ENCODE results near the gene MGARP.

The MGARP gene

GRCh38 chr4:139299536-139299935 lies 19.5 kb upstream of the MGARP start:
- POLR2A ChIA-PET: interaction anchor here (1.1 to 3.6 kb wide), 2 partner anchors 67 to 122 kb away, joined by 3 to 50 read pairs; partner anchors contain the start of gene ELF2
- TF ChIP-seq PKNOX1 (IDR thresholded peaks at IDR 0.05) (no peak), BHLHE40 (IDR thresholded peaks at IDR 0.05; ENCODE audit: borderline replicate concordance) (no peak), NFRKB (IDR thresholded peaks at IDR 0.05) (no peak), SP1 (IDR thresholded peaks at IDR 0.05) (no peak), TARDBP (IDR thresholded peaks at IDR 0.05) (no peak), CTBP1 (IDR thresholded peaks at IDR 0.05; ENCODE audit: borderline replicate concordance) (no peak), SUZ12 (IDR thresholded peaks at IDR 0.05) (no peak), ELF4 (IDR thresholded peaks at IDR 0.05) (no peak), LEF1 (IDR thresholded peaks at IDR 0.05; ENCODE audit: borderline replicate concordance) (no peak), ZNF384 (IDR thresholded peaks at IDR 0.05) (no peak), ARNT (IDR thresholded peaks at IDR 0.05) (no peak)
- CTCF ChIA-PET: interaction anchor here (0.6 kb wide), 1 partner anchor 697 kb away, joined by 3 read pairs; no protein-coding TSS in a partner anchor
- no peak for DNase-seq (ENCODE audit: extremely low spot score)

GRCh38 chr4:139297001-139297410 lies 17.0 kb upstream of the MGARP start:
- ChIA-PET POLR2A (interaction anchor here (1.1 to 3.6 kb wide), 3 partner anchors 17 to 120 kb away, joined by 3 to 29 read pairs (median 11); partner anchors contain the start of genes ELF2 and MGARP), CTCF (interaction anchor here (1.0 to 2.8 kb wide), 10 partner anchors 19 to 266 kb away, joined by 3 to 15 read pairs (median 8); partner anchors contain the start of gene ELF2)
- DNase-seq (ENCODE audit: extremely low spot score): no peak
- TF ChIP-seq PKNOX1 (IDR thresholded peaks at IDR 0.05) (peak; percentile 4; the same call in 1 of the 2 replicates), NFRKB (IDR thresholded peaks at IDR 0.05) (no peak)

- TF ChIP-seq LEF1 (IDR thresholded peaks at IDR 0.05; ENCODE audit: borderline replicate concordance) (no peak), PKNOX1 (IDR thresholded peaks at IDR 0.05) (no peak), CTBP1 (IDR thresholded peaks at IDR 0.05; ENCODE audit: borderline replicate concordance) (no peak), FOXK2 (IDR thresholded peaks at IDR 0.05) (no peak), ELF4 (IDR thresholded peaks at IDR 0.05) (no peak), FOXM1 (IDR thresholded peaks at IDR 0.05; ENCODE audit: borderline replicate concordance) (no peak), TARDBP (IDR thresholded peaks at IDR 0.05) (no peak), BHLHE40 (IDR thresholded peaks at IDR 0.05; ENCODE audit: borderline replicate concordance) (no peak), NFRKB (IDR thresholded peaks at IDR 0.05) (no peak), SUZ12 (IDR thresholded peaks at IDR 0.05) (no peak), ARNT (IDR thresholded peaks at IDR 0.05) (no peak), L3MBTL2 (conservative IDR thresholded peaks at IDR 0.05) (no peak), ZNF384 (IDR thresholded peaks at IDR 0.05) (no peak)
- no peak for DNase-seq (ENCODE audit: extremely low spot score)
- POLR2A ChIA-PET: interaction anchor here (0.5 to 3.6 kb wide), 17 partner anchors 9 to 281 kb away, joined by 3 to 29 read pairs (median 3); partner anchors contain the start of genes ELF2, MGARP, NOCT and SETD7
- CTCF ChIA-PET: interaction anchor here (0.6 to 2.8 kb wide), 30 partner anchors 11 to 267 kb away, joined by 3 to 20 read pairs (median 5); partner anchors contain the start of genes ELF2 and MGARP
Observed at GRCh38 chr4:139295942-139296299, 15.9 kb upstream of the MGARP start.

- DNase-seq (ENCODE audit: extremely low spot score): peak; percentile 88
- POLR2A ChIA-PET: interaction anchor here (0.5 to 3.6 kb wide), 17 partner anchors 10 to 280 kb away, joined by 3 to 29 read pairs (median 3); partner anchors contain the start of genes ELF2, MGARP, NOCT and SETD7
Observed at GRCh38 chr4:139295206-139295941, 15.3 kb upstream of the MGARP start.

GRCh38 chr4:139286186-139286698 lies 6.2 kb upstream of the MGARP start:
- TF ChIP-seq NFRKB (IDR thresholded peaks at IDR 0.05) (no peak), L3MBTL2 (conservative IDR thresholded peaks at IDR 0.05) (no peak), LEF1 (IDR thresholded peaks at IDR 0.05; ENCODE audit: borderline replicate concordance) (no peak), SP1 (IDR thresholded peaks at IDR 0.05) (no peak)
- POLR2A ChIA-PET: interaction anchor here (0.6 kb wide), 1 partner anchor 15 kb away, joined by 3 read pairs; the partner anchor contains the start of gene NAA15

More at GRCh38 chr4:139295206-139295941, 15.3 kb upstream of the MGARP start:
- TF ChIP-seq LEF1 (IDR thresholded peaks at IDR 0.05; ENCODE audit: borderline replicate concordance) (no peak), L3MBTL2 (conservative IDR thresholded peaks at IDR 0.05) (0 out of 2 replicates have a peak, but pooled peaks have one; percentile 23), BHLHE40 (IDR thresholded peaks at IDR 0.05; ENCODE audit: borderline replicate concordance) (no peak)
- CTCF ChIA-PET: interaction anchor here (0.6 to 2.8 kb wide), 33 partner anchors 9 to 266 kb away, joined by 3 to 20 read pairs (median 5); partner anchors contain the start of genes ELF2 and MGARP

GRCh38 chr4:139282721-139283075 lies 2.7 kb upstream of the MGARP start:
- ChIA-PET CTCF (interaction anchor here (1.3 to 1.4 kb wide), 2 partner anchors 18 to 23 kb away, joined by 3 to 6 read pairs; partner anchors contain the start of gene NAA15), POLR2A (interaction anchor here (1.2 to 1.3 kb wide), 3 partner anchors 17 to 105 kb away, joined by 3 to 8 read pairs (median 6); partner anchors contain the start of genes ELF2 and NAA15)
- DNase-seq (ENCODE audit: extremely low spot score): no peak
- TF ChIP-seq LEF1 (IDR thresholded peaks at IDR 0.05; ENCODE audit: borderline replicate concordance): no peak
- no peak for TF ChIP-seq TARDBP (IDR thresholded peaks at IDR 0.05)

More at GRCh38 chr4:139286186-139286698, 6.2 kb upstream of the MGARP start:
- DNase-seq (ENCODE audit: extremely low spot score): no peak
- CTCF ChIA-PET: interaction anchor here (1.3 kb wide), 1 partner anchor 9 kb away, joined by 3 read pairs; no protein-coding TSS in a partner anchor

Measured in HEK293T (cell line).